ENCODE measurements around the gene MYL3.

- TF ChIP-seq CTCF (IDR thresholded peaks at IDR 0.05) (no peak), MAX (IDR thresholded peaks at IDR 0.05) (no peak), SREBF2 (IDR thresholded peaks at IDR 0.05) (no peak)
These were observed 27.8 kb downstream of the MYL3 start for GRCh38 chr3:46835491-46835890.

Data from A549 (cell line).